Activated B cell treated with CpG ODN at 0.5 μM for 24 hours (primary cell): ENCODE data around the gene KIF5C. TPM values are rescaled to one million over a fixed set of nuclear protein-coding genes. Genes with fewer than 3 reads are reported as not detected.

ENCODE experiments used
- ATAC-seq: fragments of 200-7000 bp; cut with Tn5 transposase; one replicate; pipeline ENCODE4 v1.10.0; 2021; ENCODE audit warnings: low read depth, mild to moderate bottlenecking, moderate library complexity
- CTCF ChIA-PET: fragments of 350-600 bp; sonication (Branson Sonifier 250); formaldehyde crosslinking; loops from one replicate; lab custom pipeline; 2021; ENCODE audit warnings: antibody characterized with exemption; lab: Charles Lee
- POLR2A ChIA-PET: fragments of 350-600 bp; sonication (Branson Sonifier 250); formaldehyde crosslinking; loops from one replicate; lab custom pipeline; 2021; ENCODE audit warnings: antibody characterized with exemption; lab: Charles Lee
- DNase-seq: peaks from one replicate; pipeline ENCODE4 v3.0.0; 2022
- H3K27ac Mint-ChIP-seq: one replicate; pipeline ENCODE4 v1.8.0; 2020; ENCODE audit warnings: mixed read lengths
- H3K27me3 Mint-ChIP-seq: one replicate; pipeline ENCODE4 v1.8.0; 2021; ENCODE audit warnings: mixed read lengths
- H3K36me3 Mint-ChIP-seq: one replicate; pipeline ENCODE4 v1.8.0; 2021; ENCODE audit warnings: low read depth, mixed read lengths
- H3K4me1 Mint-ChIP-seq: one replicate; pipeline ENCODE4 v1.8.0; 2021; ENCODE audit warnings: mixed read lengths
- H3K4me3 Mint-ChIP-seq: one replicate; pipeline ENCODE4 v1.8.0; 2020; ENCODE audit warnings: mild to moderate bottlenecking, mixed read lengths
- H3K9me3 Mint-ChIP-seq: one replicate; pipeline ENCODE4 v1.8.0; 2020; ENCODE audit warnings: mixed read lengths
- intact Hi-C: fragments of 100-400 bp; cut with micrococcal nuclease; formaldehyde crosslinking; loops from one replicate; pipeline ENCODE4 v1.15.1; 2024
- total RNA-seq: library from RNA; stranded (reverse); gene quantifications from 2 replicates; pipeline ENCODE4 v1.2.3, GENCODE V29; 2022
- TF ChIP-seq, protein P1 (sequence below): fragments of 200-600 bp; IDR thresholded peaks from one replicate; pipeline ENCODE4 v1.8.0; 2022; ENCODE audit warnings: antibody characterized with exemption, mild to moderate bottlenecking

KIF5C gene
- total RNA-seq, 1 donor from 2014 or later = 2.6 TPM

DNA sequence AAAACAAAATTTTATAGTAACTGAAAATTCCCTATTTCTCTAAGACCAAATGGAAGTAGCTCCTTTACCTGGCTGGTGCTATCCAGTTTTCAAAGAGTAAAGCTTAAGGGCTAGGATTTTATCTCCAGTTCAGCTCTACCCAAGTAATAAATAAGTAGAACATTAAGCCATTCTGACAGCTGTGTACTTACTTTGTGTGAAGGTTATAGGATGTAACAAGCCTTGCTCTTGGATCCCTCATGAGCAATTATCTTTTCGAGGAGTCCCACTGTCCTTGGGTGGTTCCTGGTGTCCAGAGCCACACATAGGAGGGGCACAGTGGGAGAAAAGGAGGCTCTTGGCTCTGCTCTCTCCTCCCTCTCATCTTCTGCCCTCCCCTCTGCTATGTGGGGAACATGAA lies 45.5 kb downstream of the KIF5C start:
- TF ChIP-seq, protein P1, sequence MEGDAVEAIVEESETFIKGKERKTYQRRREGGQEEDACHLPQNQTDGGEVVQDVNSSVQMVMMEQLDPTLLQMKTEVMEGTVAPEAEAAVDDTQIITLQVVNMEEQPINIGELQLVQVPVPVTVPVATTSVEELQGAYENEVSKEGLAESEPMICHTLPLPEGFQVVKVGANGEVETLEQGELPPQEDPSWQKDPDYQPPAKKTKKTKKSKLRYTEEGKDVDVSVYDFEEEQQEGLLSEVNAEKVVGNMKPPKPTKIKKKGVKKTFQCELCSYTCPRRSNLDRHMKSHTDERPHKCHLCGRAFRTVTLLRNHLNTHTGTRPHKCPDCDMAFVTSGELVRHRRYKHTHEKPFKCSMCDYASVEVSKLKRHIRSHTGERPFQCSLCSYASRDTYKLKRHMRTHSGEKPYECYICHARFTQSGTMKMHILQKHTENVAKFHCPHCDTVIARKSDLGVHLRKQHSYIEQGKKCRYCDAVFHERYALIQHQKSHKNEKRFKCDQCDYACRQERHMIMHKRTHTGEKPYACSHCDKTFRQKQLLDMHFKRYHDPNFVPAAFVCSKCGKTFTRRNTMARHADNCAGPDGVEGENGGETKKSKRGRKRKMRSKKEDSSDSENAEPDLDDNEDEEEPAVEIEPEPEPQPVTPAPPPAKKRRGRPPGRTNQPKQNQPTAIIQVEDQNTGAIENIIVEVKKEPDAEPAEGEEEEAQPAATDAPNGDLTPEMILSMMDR = no peak
- POLR2A ChIA-PET = no interaction called here
- peaks cover 7% of the 10 kb centered on the region for H3K36me3 Mint-ChIP-seq
- DNase-seq (no peak), ATAC-seq (no peak)
- peaks cover 4% of the 10 kb centered on the region for H3K27me3 Mint-ChIP-seq
- H3K9me3 Mint-ChIP-seq = peaks cover 8% of the 10 kb centered on the region
- CTCF ChIA-PET = no interaction called here
- no peak overlapping the region for H3K27ac Mint-ChIP-seq
- no peaks in the 10 kb centered on the region for H3K4me1 Mint-ChIP-seq
- H3K4me3 Mint-ChIP-seq = no peak overlapping the region
- intact Hi-C loops = no loop called here

DNA sequence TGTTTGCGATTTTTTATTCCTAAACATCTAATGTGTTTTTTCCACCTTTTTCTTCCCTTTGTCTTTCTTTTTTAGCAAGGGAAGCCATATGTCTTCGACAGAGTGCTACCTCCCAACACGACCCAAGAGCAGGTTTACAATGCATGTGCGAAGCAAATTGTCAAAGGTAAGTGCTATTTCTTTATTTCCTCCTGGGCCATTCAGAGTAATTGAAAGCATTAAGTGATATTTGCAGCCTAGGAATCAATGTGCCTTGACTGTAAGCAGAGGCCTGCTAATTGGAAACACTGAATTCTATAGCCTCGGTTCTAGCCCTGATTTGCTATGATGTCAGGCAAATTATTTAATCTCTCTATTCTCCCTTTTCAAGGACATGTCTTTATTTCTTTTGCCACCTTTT lies 47.0 kb downstream of the KIF5C start:
- Mint-ChIP-seq H3K4me3 (no peak overlapping the region), H3K36me3 (peaks cover 7% of the 10 kb centered on the region), H3K9me3 (peaks cover 8% of the 10 kb centered on the region), H3K4me1 (peaks cover 12% of the 10 kb centered on the region), H3K27ac (no peak overlapping the region), H3K27me3 (peaks cover 4% of the 10 kb centered on the region)
- TF ChIP-seq, protein P1 = no peak
- ChIA-PET POLR2A (no interaction called here), CTCF (no interaction called here)
- no peak for DNase-seq
- no peak for ATAC-seq
- intact Hi-C loops = no loop called here

DNA sequence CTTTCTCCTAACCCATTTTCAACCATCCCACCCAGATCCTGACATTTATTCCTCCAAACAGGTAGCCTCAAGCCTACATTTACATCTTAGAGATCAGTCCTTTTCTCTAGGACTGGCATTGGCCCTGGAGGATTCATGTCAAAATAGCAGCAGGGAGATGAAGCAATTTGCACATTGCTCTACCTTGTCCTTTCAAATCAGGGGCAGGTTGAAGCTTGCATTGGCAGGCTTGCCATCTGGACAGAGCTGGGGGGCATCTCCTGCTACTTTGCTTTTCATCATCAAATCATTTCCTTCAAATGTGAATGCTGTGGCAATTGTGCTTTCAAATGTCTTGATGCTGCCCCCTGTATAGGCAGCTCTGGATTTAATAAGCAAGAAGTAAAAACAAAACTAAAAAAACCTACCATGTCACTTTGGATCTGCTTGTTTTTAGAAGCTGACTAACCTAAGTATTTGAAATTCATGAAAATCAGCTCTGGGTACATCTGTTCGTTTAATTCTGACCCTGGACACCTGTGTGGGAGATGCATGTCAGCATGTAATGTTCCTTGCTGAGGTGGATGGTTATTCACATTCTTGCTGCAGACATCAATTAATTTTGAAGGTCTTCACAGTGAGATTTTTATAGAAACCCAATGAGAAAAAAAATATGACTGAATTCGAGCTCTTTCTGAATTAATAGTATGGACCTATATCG lies 47.9 kb downstream of the KIF5C start:
- DNase-seq (no peak), ATAC-seq (no peak)
- peaks cover 4% of the 10 kb centered on the region for H3K27me3 Mint-ChIP-seq
- peaks cover 16% of the 10 kb centered on the region for H3K4me1 Mint-ChIP-seq
- TF ChIP-seq, protein P1 = no peak
- intact Hi-C loops = no loop called here
- CTCF ChIA-PET = no interaction called here
- POLR2A ChIA-PET = no interaction called here
- H3K4me3 Mint-ChIP-seq = no peak overlapping the region
- no peak overlapping the region for H3K27ac Mint-ChIP-seq
- peaks cover 8% of the 10 kb centered on the region for H3K9me3 Mint-ChIP-seq
- H3K36me3 Mint-ChIP-seq = peaks cover 7% of the 10 kb centered on the region

DNA sequence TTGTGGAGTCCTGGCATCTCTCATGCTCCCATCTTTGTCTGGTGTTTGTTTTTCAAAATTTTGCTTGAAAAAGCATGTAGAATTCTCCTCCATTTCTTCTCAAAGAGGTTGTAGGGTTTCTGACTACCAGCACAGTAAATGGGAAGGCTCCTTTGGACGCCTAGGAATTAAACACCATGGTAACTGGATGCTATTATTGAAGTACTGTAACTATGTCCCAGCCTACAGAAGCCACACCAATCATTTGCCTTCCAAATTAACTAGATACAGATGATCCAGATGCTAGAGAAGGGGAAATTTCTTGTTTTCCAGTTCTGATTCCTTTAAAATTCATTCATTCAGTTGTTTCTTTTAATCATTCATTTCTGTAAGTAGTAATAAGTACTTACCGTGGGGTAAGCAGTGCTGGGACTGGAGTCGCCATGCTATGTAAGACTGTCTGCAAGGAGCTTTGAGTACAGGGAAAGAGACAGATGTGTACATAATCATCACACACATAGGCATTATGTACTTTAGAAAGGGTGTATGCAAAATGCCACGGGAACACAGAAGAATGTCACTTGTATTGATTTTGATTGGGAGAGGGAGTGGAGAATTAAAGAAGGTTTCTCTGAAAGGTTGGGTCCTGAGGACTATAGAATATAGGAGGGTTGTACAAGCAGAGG lies 49.6 kb downstream of the KIF5C start:
- H3K27me3 Mint-ChIP-seq = no peaks in the 10 kb centered on the region
- CTCF ChIA-PET = no interaction called here
- ATAC-seq = no peak
- TF ChIP-seq, protein P1 = no peak
- no peak for DNase-seq
- POLR2A ChIA-PET = no interaction called here
- intact Hi-C loops = no loop called here
- no peak overlapping the region for H3K27ac Mint-ChIP-seq
- peaks cover 16% of the 10 kb centered on the region for H3K4me1 Mint-ChIP-seq
- H3K4me3 Mint-ChIP-seq = no peak overlapping the region
- H3K9me3 Mint-ChIP-seq = no peaks in the 10 kb centered on the region
- H3K36me3 Mint-ChIP-seq = no peaks in the 10 kb centered on the region

DNA sequence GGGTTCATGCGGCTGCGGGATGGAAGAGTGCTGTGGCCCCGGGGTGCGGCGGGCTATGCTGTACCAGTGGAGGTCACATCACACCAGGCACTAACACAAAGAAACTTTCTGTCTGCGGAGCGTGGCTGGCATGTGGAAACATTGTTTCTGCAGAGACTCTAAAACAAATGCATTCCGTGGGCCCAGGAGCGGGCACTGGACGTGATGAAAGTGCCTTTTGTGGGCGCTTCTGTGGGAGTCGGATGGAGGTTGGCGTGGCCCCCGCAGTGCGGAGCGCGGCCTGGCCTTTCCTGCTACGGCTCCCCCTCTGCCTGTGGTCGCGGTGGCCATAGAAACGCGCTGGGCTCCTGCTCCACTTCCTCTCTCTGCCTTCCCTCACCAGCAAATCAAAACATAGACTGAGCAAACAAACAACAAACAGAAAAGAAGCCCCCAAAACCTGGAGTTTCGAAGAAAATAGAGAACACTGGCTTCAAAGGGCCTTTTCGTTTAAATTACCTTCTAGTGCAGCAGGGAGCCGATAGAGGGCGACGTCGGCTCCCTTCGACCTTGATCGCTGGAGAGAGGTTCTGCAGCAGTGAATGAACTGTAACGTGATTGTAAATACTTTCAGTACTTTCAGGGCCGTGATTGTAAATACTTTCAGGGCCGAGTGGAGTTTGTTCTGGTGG lies 51.4 kb downstream of the KIF5C start:
- ChIA-PET CTCF (interaction anchor here (1.0 to 1.2 kb wide), 3 partner anchors 10 to 937 kb away, joined by 3 to 5 read pairs (median 4); no protein-coding TSS in a partner anchor), POLR2A (interaction anchor here (0.7 kb wide), 2 partner anchors 50 to 1256 kb away, joined by 3 to 4 read pairs; no protein-coding TSS in a partner anchor)
- intact Hi-C loops = loop anchor here (1.0 to 2.0 kb wide), 3 partner anchors 50 to 635 kb away; no protein-coding TSS in a partner anchor
- H3K4me3 Mint-ChIP-seq = peak overlapping the region; percentile 79
- peak; percentile 88 for ATAC-seq
- H3K9me3 Mint-ChIP-seq = no peaks in the 10 kb centered on the region
- H3K27me3 Mint-ChIP-seq = no peaks in the 10 kb centered on the region
- DNase-seq = peak; percentile 24
- peak overlapping the region; percentile 76 for H3K27ac Mint-ChIP-seq
- TF ChIP-seq, protein P1 = no peak
- H3K4me1 Mint-ChIP-seq = peaks cover 16% of the 10 kb centered on the region
- H3K36me3 Mint-ChIP-seq = no peaks in the 10 kb centered on the region
